H9 (cell line): Measurements from ENCODE around the gene MED13L. TPM values are rescaled to one million over a fixed set of nuclear protein-coding genes. Genes with fewer than 3 reads are reported as not detected.

Experiments used
- DNase-seq: peaks from one replicate; pipeline ENCODE4 v3.0.0-alpha.2; 2017
- H2AFZ ChIP-seq: one replicate; pipeline ENCODE4 v1.6.1; 2013; ENCODE audit warnings: mild to moderate bottlenecking, low read length, control low read depth, moderate library complexity
- H2AK5ac ChIP-seq: 2 replicates; pipeline ENCODE4 v1.6.1; 2013; ENCODE audit warnings: low read length, control low read depth, mixed read lengths; ENCODE audit not compliant: insufficient read length
- H2BK120ac ChIP-seq: one replicate; pipeline ENCODE4 v1.6.1; 2013; ENCODE audit warnings: low read depth, mild to moderate bottlenecking, low read length, control low read depth, inconsistent platforms; ENCODE audit not compliant: poor library complexity, severe bottlenecking
- H2BK12ac ChIP-seq: 2 replicates; pipeline ENCODE4 v1.6.1; 2013; ENCODE audit warnings: low read length, control low read depth, mixed read lengths, low read depth; ENCODE audit not compliant: insufficient read length
- H2BK15ac ChIP-seq: 2 replicates; pipeline ENCODE4 v1.6.1; 2013; ENCODE audit warnings: low read depth, low read length, control low read depth
- H2BK20ac ChIP-seq: one replicate; pipeline ENCODE4 v1.6.1; 2013; ENCODE audit warnings: low read depth, mild to moderate bottlenecking, low read length, control low read depth, inconsistent platforms; ENCODE audit not compliant: poor library complexity, severe bottlenecking
- H2BK5ac ChIP-seq: 2 replicates; pipeline ENCODE4 v1.6.1; 2013; ENCODE audit warnings: low read length, control low read depth, mixed read lengths; ENCODE audit not compliant: insufficient read length
- H3K14ac ChIP-seq: 2 replicates; pipeline ENCODE4 v1.6.1; 2013; ENCODE audit warnings: low read length, control low read depth; ENCODE audit not compliant: insufficient read depth
- H3K18ac ChIP-seq: 2 replicates; pipeline ENCODE4 v1.6.1; 2013; ENCODE audit warnings: low read depth, mild to moderate bottlenecking, mixed read lengths, low read length, control low read depth; ENCODE audit not compliant: insufficient read length
- H3K23ac ChIP-seq: 2 replicates; pipeline ENCODE4 v1.6.1; 2013; ENCODE audit warnings: low read length, control low read depth, mixed read lengths, low read depth; ENCODE audit not compliant: insufficient read length
- H3K23me2 ChIP-seq: 2 replicates; pipeline ENCODE4 v1.6.1; 2013; ENCODE audit warnings: low read depth, mild to moderate bottlenecking, mixed read lengths, low read length, control low read depth; ENCODE audit not compliant: insufficient read length, poor library complexity, severe bottlenecking
- H3K27ac ChIP-seq: 2 replicates; pipeline ENCODE4 v1.5.1; 2013; ENCODE audit warnings: low read length, control low read depth, mixed read lengths, low read depth; ENCODE audit not compliant: insufficient read length
- H3K27me3 ChIP-seq: 2 replicates; pipeline ENCODE4 v1.6.1; 2013; ENCODE audit warnings: low read length, control low read depth, inconsistent platforms; ENCODE audit not compliant: insufficient read depth
- H3K4ac ChIP-seq: 2 replicates; pipeline ENCODE4 v1.6.1; 2013; ENCODE audit warnings: low read depth, mild to moderate bottlenecking, control low read depth, inconsistent platforms, low read length, moderate library complexity
- H3K4me1 ChIP-seq: 2 replicates; pipeline ENCODE4 v1.6.1; 2013; ENCODE audit warnings: low read length, control low read depth, inconsistent platforms; ENCODE audit not compliant: insufficient read depth
- H3K4me2 ChIP-seq: 2 replicates; pipeline ENCODE4 v1.6.1; 2013; ENCODE audit warnings: low read length, control low read depth, mixed read lengths; ENCODE audit not compliant: insufficient read length, insufficient read depth
- H3K56ac ChIP-seq: 2 replicates; pipeline ENCODE4 v1.6.1; 2013; ENCODE audit warnings: low read depth, mild to moderate bottlenecking, mixed read lengths, low read length, control low read depth; ENCODE audit not compliant: insufficient read length
- H3K79me1 ChIP-seq: 2 replicates; pipeline ENCODE4 v1.6.1; 2013; ENCODE audit warnings: low read depth, mild to moderate bottlenecking, moderate library complexity, low read length, control low read depth, inconsistent platforms; ENCODE audit not compliant: insufficient read depth, poor library complexity, severe bottlenecking
- H3K79me2 ChIP-seq: 2 replicates; pipeline ENCODE4 v1.6.1; 2013; ENCODE audit warnings: low read length, control low read depth, inconsistent platforms; ENCODE audit not compliant: insufficient read depth
- H3K9ac ChIP-seq: 2 replicates; pipeline ENCODE4 v1.6.1; 2013; ENCODE audit warnings: low read length, control low read depth, mixed read lengths; ENCODE audit not compliant: insufficient read length; ENCODE audit errors: extremely low read depth
- H3K9me3 ChIP-seq: one replicate; pipeline ENCODE4 v1.6.1; 2013; ENCODE audit warnings: low read depth, low read length, inconsistent platforms; ENCODE audit not compliant: control insufficient read depth
- H3T11ph ChIP-seq: one replicate; pipeline ENCODE4 v1.6.1; 2013; ENCODE audit warnings: mild to moderate bottlenecking, low read length, control low read depth, inconsistent platforms
- H4K20me1 ChIP-seq: one replicate; pipeline ENCODE4 v1.6.1; 2013; ENCODE audit not compliant: control insufficient read depth, insufficient read length, insufficient read depth
- H4K5ac ChIP-seq: 2 replicates; pipeline ENCODE4 v1.6.1; 2013; ENCODE audit warnings: low read depth, mild to moderate bottlenecking, mixed read lengths, low read length, control low read depth; ENCODE audit not compliant: insufficient read length
- H4K8ac ChIP-seq: replicated peaks from 2 replicates; pipeline ENCODE4 v1.6.1; 2013; ENCODE audit warnings: low read length, control low read depth, mixed read lengths, low read depth; ENCODE audit not compliant: insufficient read length
- H4K91ac ChIP-seq: 2 replicates; pipeline ENCODE4 v1.6.1; 2013; ENCODE audit warnings: low read depth, mild to moderate bottlenecking, moderate library complexity, mixed read lengths, low read length, control low read depth; ENCODE audit not compliant: insufficient read length
- H3K27ac Mint-ChIP-seq, 3 experiments: 2 replicates in 2 of 3; 3 replicates in 1 of 3; pipeline ENCODE4 v1.8.0; 2020 to 2021; ENCODE audit warnings: mixed read lengths in 3 of 3, mild to moderate bottlenecking in 1 of 3, moderate library complexity in 1 of 3
- H3K27me3 Mint-ChIP-seq: 2 replicates; pipeline ENCODE4 v1.8.0; 2021; ENCODE audit warnings: low read depth, mild to moderate bottlenecking, moderate library complexity, mixed read lengths
- H3K36me3 Mint-ChIP-seq, 3 experiments: 2 replicates in 2 of 3; 3 replicates in 1 of 3; pipeline ENCODE4 v1.8.0; 2020 to 2021; ENCODE audit warnings: low read depth in 3 of 3, mixed read lengths in 3 of 3; ENCODE audit not compliant: insufficient read depth in 1 of 3
- H3K4me1 Mint-ChIP-seq, 2 experiments: 2 replicates each; pipeline ENCODE4 v1.8.0; 2020; ENCODE audit warnings: mixed read lengths in 2 of 2
- H3K4me3 Mint-ChIP-seq, 2 experiments: 2 replicates in 1 of 2; 3 replicates in 1 of 2; pipeline ENCODE4 v1.8.0; 2020 to 2021; ENCODE audit warnings: mild to moderate bottlenecking in 2 of 2, mixed read lengths in 2 of 2, moderate library complexity in 1 of 2
- H3K9me3 Mint-ChIP-seq, 2 experiments: 2 replicates in 1 of 2; 3 replicates in 1 of 2; pipeline ENCODE4 v1.8.0; 2020; ENCODE audit warnings: mild to moderate bottlenecking in 2 of 2, mixed read lengths in 2 of 2, moderate library complexity in 1 of 2
- CTCF ChIP-seq: fragments of 200-600 bp; sonication (generic); conservative IDR thresholded peaks from 3 replicates; pipeline ENCODE4 v1.8.0; 2021; ENCODE audit warnings: antibody characterized with exemption, mild to moderate bottlenecking
- WGBS: extraction: QIAGEN DNeasy Blood & Tissue Kit; methylation state at CpG from one replicate; pipeline ENCODE4 v1.1.7; 2013; ENCODE audit warnings: missing lambda C conversion rate, low lambda C conversion rate, mixed read lengths; ENCODE audit not compliant: insufficient read length; ENCODE audit errors: extremely low coverage; 5-methylcytosine and 5-hydroxymethylcytosine counted together
- total RNA-seq: library from RNA; stranded (reverse); gene quantifications from 2 replicates; pipeline ENCODE4 v1.2.1, GENCODE V29; 2021

The MED13L gene
- total RNA-seq, 1 experiment from 2014 or later: 52.4 TPM

DNA sequence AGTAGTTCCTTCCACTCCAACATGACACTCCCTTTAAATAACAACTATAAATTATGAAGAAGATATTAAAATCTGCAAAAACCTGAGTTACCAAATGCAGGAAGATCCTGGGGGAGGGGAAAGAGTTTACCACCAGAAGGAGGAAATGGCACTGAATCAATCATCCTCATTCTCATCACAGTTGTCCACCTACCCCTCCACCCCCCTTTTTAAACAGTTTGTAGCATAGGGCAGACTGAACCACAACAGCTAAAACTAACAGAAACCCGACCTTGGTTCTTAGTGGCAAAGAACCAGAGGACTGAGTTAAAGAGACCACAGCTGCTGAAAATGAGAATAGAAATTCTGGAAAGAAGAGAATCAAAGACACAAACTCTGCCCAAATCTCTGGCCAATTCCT is 189.5 kb downstream of the MED13L start:
- no peak overlapping the region for H3K4me3 Mint-ChIP-seq
- H3K27ac ChIP-seq: no peak overlapping the region
- H3K4me1 Mint-ChIP-seq: peaks cover 18 to 21% of the 10 kb centered on the region in 2 experiments
- H4K8ac ChIP-seq: no peak overlapping the region
- H2BK15ac ChIP-seq: no peak overlapping the region
- no peaks in the 10 kb centered on the region for H3K79me1 ChIP-seq
- no peaks in the 10 kb centered on the region for H3K9me3 Mint-ChIP-seq
- no peak overlapping the region for H3K23ac ChIP-seq
- no peaks in the 10 kb centered on the region; the same call in 1 of the 2 replicates for H3K79me2 ChIP-seq
- no peaks in the 10 kb centered on the region for H3K23me2 ChIP-seq
- no peak overlapping the region for H2BK5ac ChIP-seq
- no peaks in the 10 kb centered on the region for H3K36me3 Mint-ChIP-seq
- H2AK5ac ChIP-seq: no peak overlapping the region
- peak overlapping the region in 2 of 3 experiments; percentile 46 to 86; a peak in 3 of 7 replicates for H3K27ac Mint-ChIP-seq
- no peak overlapping the region for H3K56ac ChIP-seq
- no peak overlapping the region for H2BK20ac ChIP-seq
- no peak for TF ChIP-seq CTCF
- H2BK120ac ChIP-seq: no peak overlapping the region
- no peak overlapping the region for H3K4ac ChIP-seq
- H3K9ac ChIP-seq: no peak overlapping the region
- no peak overlapping the region for H3K4me2 ChIP-seq
- WGBS: no CpG with 5 or more reads among the region's 1 CpG
- no peaks in the 10 kb centered on the region for H3K9me3 ChIP-seq
- DNase-seq: no peak
- H4K5ac ChIP-seq: no peak overlapping the region
- no peaks in the 10 kb centered on the region for H3K27me3 Mint-ChIP-seq
- no peaks in the 10 kb centered on the region for H3K27me3 ChIP-seq
- H4K91ac ChIP-seq: no peak overlapping the region
- H3K14ac ChIP-seq: no peak overlapping the region
- no peaks in the 10 kb centered on the region for H4K20me1 ChIP-seq
- H3T11ph ChIP-seq: no peak overlapping the region
- H3K18ac ChIP-seq: no peak overlapping the region
- H2AFZ ChIP-seq: no peak overlapping the region
- no peaks in the 10 kb centered on the region for H3K4me1 ChIP-seq
- H2BK12ac ChIP-seq: no peak overlapping the region
